HCT116 (cell line): Measurements from ENCODE around the gene OPN4. TPM values are rescaled to one million over a fixed set of nuclear protein-coding genes. Genes with fewer than 3 reads are reported as not detected.

Source experiments
- ATAC-seq: fragments of 200-7000 bp; cut with Tn5 transposase; 2 replicates; pipeline ENCODE4 v1.9.1; 2020; ENCODE audit warnings: mild to moderate bottlenecking, moderate library complexity
- BruUV-seq: library from RNA; stranded (reverse); fragments of 400-500 nt; replicated peaks from 2 replicates; lab custom pipeline; 2021; lab: Mats Ljungman, UMichigan
- CTCF ChIA-PET: fragments of 300-600 bp; sonication (Branson Sonifier 250); formaldehyde crosslinking; loops from one replicate; lab custom pipeline; 2021; ENCODE audit warnings: antibody characterized with exemption; lab: Charles Lee
- POLR2A ChIA-PET: fragments of 300-600, 350-600 bp; sonication (Branson Sonifier 250); formaldehyde crosslinking; loops from one replicate; lab custom pipeline; 2021; ENCODE audit warnings: antibody characterized with exemption; lab: Charles Lee
- RAD21 ChIA-PET, 2 experiments: fragments of 300-600 bp; sonication (Branson Sonifier 250); formaldehyde crosslinking; loops; one replicate each; lab custom pipeline; 2023; ENCODE audit warnings: low total read pairs in 2 of 2; ENCODE audit not compliant: uncharacterized antibody in 2 of 2, unreplicated experiment in 2 of 2, low non-redundant PET in 1 of 2; lab: Charles Lee
- DNase-seq: peaks from one replicate; pipeline ENCODE4 v3.0.0-alpha.2; 2010; ENCODE audit warnings: low read depth, low spot score
- H2AFZ ChIP-seq: fragments of 200-600 bp; shearing (Covaris generic), sonication (generic); 2 replicates; pipeline ENCODE4 v1.6.1; 2017; ENCODE audit warnings: low read depth, mixed run types, mixed read lengths, antibody characterized with exemption, low read length; ENCODE audit not compliant: poor library complexity, severe bottlenecking
- H3K27ac ChIP-seq: 2 replicates; pipeline ENCODE4 v1.5.1; 2012; ENCODE audit warnings: low read depth, low read length
- H3K27me3 ChIP-seq: fragments of 200-600 bp; sonication (generic); 2 replicates; pipeline ENCODE4 v1.6.1; 2016; ENCODE audit warnings: mixed run types, low read length, mixed read lengths; ENCODE audit not compliant: insufficient read depth
- H3K36me3 ChIP-seq, 2 experiments: fragments of 200-500 bp in 1 of 2; fragments of 200-600 bp in 1 of 2; sonication (Bioruptor generic) in 1 of 2; sonication (generic) in 1 of 2; 2 replicates each; pipeline versions ENCODE4 v1.5.1 to v1.6.1; 2014 to 2016; ENCODE audit warnings: low read length in 2 of 2, inconsistent platforms in 1 of 2, mixed read lengths in 1 of 2, mixed run types in 1 of 2; ENCODE audit not compliant: insufficient read depth in 2 of 2, control insufficient read depth in 1 of 2
- H3K4me1 ChIP-seq, 2 experiments: fragments of 200-600 bp in 1 of 2; sonication (generic) in 1 of 2; 2 replicates each; pipeline versions ENCODE4 v1.5.1 to v1.6.1; 2012 to 2017; ENCODE audit warnings: low read length in 2 of 2, inconsistent platforms in 1 of 2, mild to moderate bottlenecking in 1 of 2, mixed read lengths in 1 of 2, mixed run types in 1 of 2, moderate library complexity in 1 of 2; ENCODE audit not compliant: insufficient read depth in 2 of 2, control insufficient read depth in 1 of 2
- H3K4me2 ChIP-seq: fragments of 200-600 bp; sonication (generic); 2 replicates; pipeline ENCODE4 v1.6.1; 2017; ENCODE audit warnings: mixed run types, low read length, mixed read lengths
- H3K4me3 ChIP-seq, 2 experiments: fragments of 200-600 bp in 1 of 2; sonication (generic) in 1 of 2; replicated peaks in 1 of 2; 2 replicates each; pipeline ENCODE4 v1.5.1; 2011 to 2016; ENCODE audit warnings: low read length in 2 of 2, control low read depth in 1 of 2, low read depth in 1 of 2, mild to moderate bottlenecking in 1 of 2, mixed read lengths in 1 of 2, mixed run types in 1 of 2
- H3K79me2 ChIP-seq: fragments of 200-600 bp; sonication (generic); 2 replicates; pipeline ENCODE4 v1.6.1; 2017; ENCODE audit warnings: mild to moderate bottlenecking, mixed run types, low read length, moderate library complexity, mixed read lengths; ENCODE audit not compliant: insufficient read depth
- H3K9ac ChIP-seq: fragments of 200-600 bp; sonication (generic); 2 replicates; pipeline ENCODE4 v1.6.1; 2016; ENCODE audit warnings: low read length, mixed read lengths
- H3K9me2 ChIP-seq: fragments of 200-600 bp; sonication (generic), shearing (Covaris generic); 2 replicates; pipeline ENCODE4 v1.6.1; 2017; ENCODE audit warnings: mixed run types, mild to moderate bottlenecking, moderate library complexity; ENCODE audit not compliant: insufficient read depth
- H3K9me3 ChIP-seq, 2 experiments: fragments of 200-500 bp in 1 of 2; fragments of 200-600 bp in 1 of 2; sonication (Bioruptor generic) in 1 of 2; sonication (generic) in 1 of 2; 2 replicates each; pipeline ENCODE4 v1.6.1; 2014 to 2017; ENCODE audit warnings: low read length in 2 of 2, mixed read lengths in 2 of 2, inconsistent platforms in 1 of 2, low read depth in 1 of 2, mild to moderate bottlenecking in 1 of 2, mixed run types in 1 of 2, moderate library complexity in 1 of 2; ENCODE audit not compliant: control insufficient read depth in 1 of 2, insufficient read depth in 1 of 2
- H4K20me1 ChIP-seq: fragments of 200-600 bp; sonication (generic), shearing (Covaris generic); 2 replicates; pipeline ENCODE4 v1.6.1; 2017; ENCODE audit warnings: mixed run types, mild to moderate bottlenecking, moderate library complexity; ENCODE audit not compliant: insufficient read depth
- ATF3 ChIP-seq: IDR thresholded peaks from 2 replicates; pipeline ENCODE4 v1.6.1; 2012
- CEBPB ChIP-seq: IDR thresholded peaks from 2 replicates; pipeline ENCODE4 v1.6.1; 2012; ENCODE audit warnings: low read depth
- ELF1 ChIP-seq: IDR thresholded peaks from 2 replicates; pipeline ENCODE4 v1.6.1; 2012; ENCODE audit warnings: low read depth, borderline replicate concordance
- EZH2 ChIP-seq: fragments of 200-600 bp; sonication (generic); IDR thresholded peaks from 2 replicates; pipeline ENCODE4 v1.6.1; 2017; ENCODE audit warnings: antibody characterized with exemption, mixed run types
- EZH2phosphoT487 ChIP-seq: fragments of 200-600 bp; IDR thresholded peaks from 2 replicates; pipeline ENCODE4 v1.6.1; 2018; ENCODE audit warnings: antibody characterized with exemption, borderline replicate concordance
- FOSL1 ChIP-seq: IDR thresholded peaks from 2 replicates; pipeline ENCODE4 v1.6.1; 2012; ENCODE audit warnings: low read depth
- JUND ChIP-seq: IDR thresholded peaks from 2 replicates; pipeline ENCODE4 v1.6.1; 2012
- POLR2A ChIP-seq: IDR thresholded peaks from 2 replicates; pipeline ENCODE4 v1.7.0; 2011; ENCODE audit warnings: borderline replicate concordance; ENCODE audit not compliant: insufficient read depth, insufficient read length; ENCODE audit errors: extremely low read depth
- POLR2AphosphoS5 ChIP-seq: IDR thresholded peaks from 2 replicates; pipeline ENCODE4 v1.6.1; 2011; ENCODE audit warnings: mild to moderate bottlenecking, low read depth, low read length, moderate library complexity
- RAD21 ChIP-seq: IDR thresholded peaks from 2 replicates; pipeline ENCODE4 v1.6.1; 2012; ENCODE audit warnings: low read depth, mild to moderate bottlenecking
- REST ChIP-seq: IDR thresholded peaks from 2 replicates; pipeline ENCODE4 v1.6.1; 2012; ENCODE audit warnings: low read depth
- SP1 ChIP-seq: IDR thresholded peaks from 2 replicates; pipeline ENCODE4 v1.6.1; 2012; ENCODE audit warnings: low read depth
- SRF ChIP-seq: IDR thresholded peaks from 2 replicates; pipeline ENCODE4 v1.6.1; 2012; ENCODE audit warnings: low read depth
- TCF7L2 ChIP-seq: IDR thresholded peaks from 2 replicates; pipeline ENCODE4 v1.7.0; 2011; ENCODE audit warnings: borderline replicate concordance, inconsistent platforms; ENCODE audit not compliant: insufficient read depth, insufficient read length; ENCODE audit errors: extremely low read depth
- YY1 ChIP-seq: IDR thresholded peaks from 2 replicates; pipeline ENCODE4 v1.6.1; 2011; ENCODE audit warnings: low read length, low read depth, moderate library complexity, mild to moderate bottlenecking; ENCODE audit not compliant: insufficient replicate concordance; ENCODE audit errors: extremely low read depth
- ZNF274 ChIP-seq: fragments of 200-500 bp; sonication (Bioruptor generic); IDR thresholded peaks from 2 replicates; pipeline ENCODE4 v1.6.1; 2014; ENCODE audit warnings: mild to moderate bottlenecking, low read depth, low read length, inconsistent platforms
- intact Hi-C: fragments of 100-400 bp; cut with micrococcal nuclease; formaldehyde crosslinking; loops from 2 replicates; pipeline ENCODE4 v1.10.0; 2022
- total RNA-seq: library from RNA; stranded (reverse); gene quantifications from one replicate; pipeline ENCODE4 v1.2.1, GENCODE V29; 2021; ENCODE audit not compliant: unreplicated experiment
- TF ChIP-seq, protein P1 (sequence below): IDR thresholded peaks from 2 replicates; pipeline ENCODE4 v1.6.1; 2011; ENCODE audit warnings: mild to moderate bottlenecking, low read length, moderate library complexity; ENCODE audit not compliant: insufficient replicate concordance; ENCODE audit errors: extremely low read depth

Gene OPN4
- total RNA-seq, 1 experiment from 2014 or later = not detected

- intact Hi-C loops = no loop called here
- DNase-seq = no peak
- POLR2A ChIA-PET = no interaction called here
Measured at GRCh38 chr10:86630079-86630478, 24.3 kb upstream of the OPN4 start.

More at GRCh38 chr10:86630079-86630478, 24.3 kb upstream of the OPN4 start:
- H3K79me2 ChIP-seq = no peaks in the 10 kb centered on the region
- no peaks in the 10 kb centered on the region for H3K36me3 ChIP-seq
- H3K4me1 ChIP-seq = no peaks in the 10 kb centered on the region
- BruUV-seq = no TSS peak
- H3K9me2 ChIP-seq = no peaks in the 10 kb centered on the region
- 0 out of 2 replicates have a peak, but pooled peaks cover 6% of the 10 kb centered on the region for H3K27me3 ChIP-seq
- CTCF ChIA-PET = interaction anchor here (1.2 kb wide), 1 partner anchor 14 kb away, joined by 3 read pairs; no protein-coding TSS in a partner anchor
- no peak overlapping the region for H3K4me3 ChIP-seq
- H3K9ac ChIP-seq = no peak overlapping the region
- no peak overlapping the region for H3K27ac ChIP-seq
- no peaks in the 10 kb centered on the region for H4K20me1 ChIP-seq
- no peak for TF ChIP-seq YY1
- no peak for TF ChIP-seq JUND
- TF ChIP-seq TCF7L2 = no peak
- TF ChIP-seq RAD21 = no peak
- no peak for TF ChIP-seq REST
- TF ChIP-seq POLR2AphosphoS5 = no peak
- no peak for TF ChIP-seq SP1
- no peak for TF ChIP-seq SRF
- no peak for TF ChIP-seq POLR2A
- TF ChIP-seq EZH2 = no peak
- TF ChIP-seq ELF1 = no peak
- TF ChIP-seq ATF3 = no peak
- TF ChIP-seq ZNF274 = no peak
- no peak for TF ChIP-seq EZH2phosphoT487
- no peak for TF ChIP-seq CEBPB
- TF ChIP-seq FOSL1 = no peak
- TF ChIP-seq, protein P1, sequence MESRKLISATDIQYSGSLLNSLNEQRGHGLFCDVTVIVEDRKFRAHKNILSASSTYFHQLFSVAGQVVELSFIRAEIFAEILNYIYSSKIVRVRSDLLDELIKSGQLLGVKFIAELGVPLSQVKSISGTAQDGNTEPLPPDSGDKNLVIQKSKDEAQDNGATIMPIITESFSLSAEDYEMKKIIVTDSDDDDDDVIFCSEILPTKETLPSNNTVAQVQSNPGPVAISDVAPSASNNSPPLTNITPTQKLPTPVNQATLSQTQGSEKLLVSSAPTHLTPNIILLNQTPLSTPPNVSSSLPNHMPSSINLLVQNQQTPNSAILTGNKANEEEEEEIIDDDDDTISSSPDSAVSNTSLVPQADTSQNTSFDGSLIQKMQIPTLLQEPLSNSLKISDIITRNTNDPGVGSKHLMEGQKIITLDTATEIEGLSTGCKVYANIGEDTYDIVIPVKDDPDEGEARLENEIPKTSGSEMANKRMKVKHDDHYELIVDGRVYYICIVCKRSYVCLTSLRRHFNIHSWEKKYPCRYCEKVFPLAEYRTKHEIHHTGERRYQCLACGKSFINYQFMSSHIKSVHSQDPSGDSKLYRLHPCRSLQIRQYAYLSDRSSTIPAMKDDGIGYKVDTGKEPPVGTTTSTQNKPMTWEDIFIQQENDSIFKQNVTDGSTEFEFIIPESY = no peak
- no peaks in the 10 kb centered on the region for H3K9me3 ChIP-seq
- H3K4me2 ChIP-seq = no peak overlapping the region
- ATAC-seq = no peak
- RAD21 ChIA-PET = no interaction called here
- H2AFZ ChIP-seq = no peak overlapping the region
